ENCODE results near the gene ABHD2. TPM values are rescaled to one million over a fixed set of nuclear protein-coding genes. Genes with fewer than 3 reads are reported as not detected.

Gene ABHD2
- total and polyA plus RNA-seq, 2 donors (not counting 3 experiments of a cell fraction or from before 2014, with no cell fraction given) = 14.0 to 62.2 TPM

- H3K27ac ChIP-seq (ENCODE audit: insufficient read depth, low read depth, low read length) = no peak overlapping the region
- H3K9ac ChIP-seq (replicated peaks; ENCODE audit: extremely low read depth, insufficient read depth, low read length) = no peak overlapping the region
- H3K4me3 ChIP-seq (replicated peaks in 1 of 3; ENCODE audit: insufficient read depth in 1 of 3, low read depth in 1 of 3, low read length in 3 of 3) = no peak overlapping the region
- dilution Hi-C loops (cut with MboI; ENCODE audit: extremely low pct_ligation_motif_present, low sequenced_read_pairs) = loop anchor here (25.0 kb wide), 1 partner anchor 90 kb away; no protein-coding TSS in a partner anchor
- no peak overlapping the region for H3K4me2 ChIP-seq (ENCODE audit: insufficient read depth, low read length)
- H3K9me3 ChIP-seq (replicated peaks; ENCODE audit: control insufficient read depth, insufficient read depth, low read length) = no peaks in the 10 kb centered on the region
- no TSS peak for BruUV-seq (replicated peaks)
- no peaks in the 10 kb centered on the region for H3K79me2 ChIP-seq (ENCODE audit: control insufficient read depth, insufficient read depth, low read length)
- H3K27me3 ChIP-seq (ENCODE audit: control insufficient read depth in 2 of 2, insufficient read depth in 2 of 2, low read length in 2 of 2) = no peaks in the 10 kb centered on the region
- no peak for FAIRE-seq
- no peak for TF ChIP-seq POLR2AphosphoS5 (IDR thresholded peaks at IDR 0.05; ENCODE audit: insufficient read depth, low read depth, low read length)
- no peak for TF ChIP-seq FOS (IDR thresholded peaks at IDR 0.05; ENCODE audit: borderline replicate concordance, insufficient read depth, low read length)
- TF ChIP-seq MYC (IDR thresholded peaks at IDR 0.05; ENCODE audit: low read depth, low read length) = no peak
- no peak for TF ChIP-seq EZH2 (IDR thresholded peaks at IDR 0.05; ENCODE audit: borderline replicate concordance, low read depth, low read length, severe bottlenecking)
- no peak for TF ChIP-seq POLR2A (IDR thresholded peaks at IDR 0.05; ENCODE audit: low read depth, low read length)
- TF ChIP-seq MAX (IDR thresholded peaks at IDR 0.05; ENCODE audit: insufficient read depth, insufficient read length) = no peak
- no peak for TF ChIP-seq CTCF (IDR thresholded peaks at IDR 0.05; ENCODE audit: extremely low read depth in 1 of 2, insufficient read depth in 1 of 2, low read depth in 1 of 2, low read length in 2 of 2)
- no peak for TF ChIP-seq JUN (IDR thresholded peaks at IDR 0.05; ENCODE audit: borderline replicate concordance, insufficient read depth, insufficient read length, low read depth)
- TF ChIP-seq GATA2 (IDR thresholded peaks at IDR 0.05; ENCODE audit: insufficient read depth, insufficient read length, low read depth, low read length) = no peak
- H4K20me1 ChIP-seq (replicated peaks; ENCODE audit: control insufficient read depth, extremely low read depth, insufficient read depth, low read length) = no peaks in the 10 kb centered on the region
- CTCF ChIA-PET = interaction anchor here (0.6 to 3.0 kb wide), 6 partner anchors 19 to 174 kb away, joined by 3 to 11 read pairs (median 4); no protein-coding TSS in a partner anchor
- H2AFZ ChIP-seq (ENCODE audit: low read depth, low read length) = no peak overlapping the region
- DNase-seq (ENCODE audit: low read depth, low spot score) = no peak
- intact Hi-C loops (cut with micrococcal nuclease) = no loop called here
- no peaks in the 10 kb centered on the region for H3K9me1 ChIP-seq (replicated peaks; ENCODE audit: control insufficient read depth, extremely low read depth, insufficient read depth, low read length)
- H3K36me3 ChIP-seq (ENCODE audit: control insufficient read depth in 2 of 2, extremely low read depth in 1 of 2, insufficient read depth in 2 of 2, low read length in 2 of 2) = no peaks in the 10 kb centered on the region
- POLR2A ChIA-PET = interaction anchor here (0.7 to 1.0 kb wide), 3 partner anchors 32 to 120 kb away, joined by 4 to 19 read pairs (median 7); no protein-coding TSS in a partner anchor
- no peaks in the 10 kb centered on the region for H3K4me1 ChIP-seq (ENCODE audit: control insufficient read depth, extremely low read depth, insufficient read depth, low read length)
Observed at GRCh38 chr15:89072277-89072869, 15.9 kb upstream of the ABHD2 start.

Data from endothelial cell of umbilical vein (primary cell).